Measurements from ENCODE around the gene GSC. TPM values are rescaled to one million over a fixed set of nuclear protein-coding genes. Genes with fewer than 3 reads are reported as not detected.

Gene GSC
- total RNA-seq, 1 donor from 2014 or later: not detected

DNA sequence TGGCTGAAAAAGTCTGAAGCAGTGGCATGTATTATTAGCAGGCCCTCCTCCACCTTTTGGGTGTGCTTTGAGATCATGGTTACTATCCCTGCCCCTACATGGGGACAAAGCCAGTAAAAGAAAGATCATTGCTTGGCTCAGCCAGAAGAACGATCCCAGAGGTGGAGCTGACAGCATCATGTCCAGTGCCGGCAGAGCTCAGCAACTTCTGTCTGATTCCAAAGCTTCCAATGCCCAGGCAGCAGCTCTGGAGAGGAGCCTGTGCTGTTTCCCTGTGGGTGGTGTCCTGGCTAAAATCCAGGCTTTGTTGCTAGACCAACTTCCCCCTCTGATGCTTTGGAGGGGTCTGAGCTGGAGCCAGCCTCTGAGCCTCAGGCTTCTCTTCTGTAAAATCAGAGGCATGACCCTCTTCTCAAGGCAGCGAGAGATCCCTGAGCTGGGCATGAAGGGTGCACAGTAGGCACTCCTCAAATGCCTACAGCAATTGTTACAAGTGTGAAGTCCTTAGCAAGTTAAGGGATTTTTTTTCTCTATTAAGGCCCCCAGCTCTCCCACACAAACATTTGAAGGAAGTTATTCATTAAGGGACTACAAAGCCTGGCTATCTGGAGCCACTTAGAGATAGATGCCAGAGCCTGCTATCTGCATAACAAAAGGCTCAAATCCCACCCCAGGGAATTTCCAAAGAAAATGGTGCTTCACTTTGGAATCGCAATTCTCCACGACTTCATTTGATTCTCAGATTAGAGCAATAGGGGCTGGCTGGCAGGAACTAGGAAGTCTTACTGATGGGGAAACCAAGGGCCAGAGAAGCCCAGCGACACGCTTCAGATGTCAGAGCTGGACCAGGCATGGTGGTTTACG lies 10.9 kb upstream of the GSC start:
- intact Hi-C loops (cut with DNase I): no loop called here
- Histone ChIP-seq H3K4me1 (no peaks in the 10 kb centered on the region), H3K27ac (no peak overlapping the region), H3K4me3 (no peak overlapping the region), H3K9me3 (no peaks in the 10 kb centered on the region), H3K36me3 (no peaks in the 10 kb centered on the region), H3K27me3 (no peaks in the 10 kb centered on the region)
- TF ChIP-seq, protein P1, sequence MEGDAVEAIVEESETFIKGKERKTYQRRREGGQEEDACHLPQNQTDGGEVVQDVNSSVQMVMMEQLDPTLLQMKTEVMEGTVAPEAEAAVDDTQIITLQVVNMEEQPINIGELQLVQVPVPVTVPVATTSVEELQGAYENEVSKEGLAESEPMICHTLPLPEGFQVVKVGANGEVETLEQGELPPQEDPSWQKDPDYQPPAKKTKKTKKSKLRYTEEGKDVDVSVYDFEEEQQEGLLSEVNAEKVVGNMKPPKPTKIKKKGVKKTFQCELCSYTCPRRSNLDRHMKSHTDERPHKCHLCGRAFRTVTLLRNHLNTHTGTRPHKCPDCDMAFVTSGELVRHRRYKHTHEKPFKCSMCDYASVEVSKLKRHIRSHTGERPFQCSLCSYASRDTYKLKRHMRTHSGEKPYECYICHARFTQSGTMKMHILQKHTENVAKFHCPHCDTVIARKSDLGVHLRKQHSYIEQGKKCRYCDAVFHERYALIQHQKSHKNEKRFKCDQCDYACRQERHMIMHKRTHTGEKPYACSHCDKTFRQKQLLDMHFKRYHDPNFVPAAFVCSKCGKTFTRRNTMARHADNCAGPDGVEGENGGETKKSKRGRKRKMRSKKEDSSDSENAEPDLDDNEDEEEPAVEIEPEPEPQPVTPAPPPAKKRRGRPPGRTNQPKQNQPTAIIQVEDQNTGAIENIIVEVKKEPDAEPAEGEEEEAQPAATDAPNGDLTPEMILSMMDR (IDR thresholded peaks at IDR 0.05): no peak
- no peak for DNase-seq (ENCODE audit: low spot score in 2 of 2)

DNA sequence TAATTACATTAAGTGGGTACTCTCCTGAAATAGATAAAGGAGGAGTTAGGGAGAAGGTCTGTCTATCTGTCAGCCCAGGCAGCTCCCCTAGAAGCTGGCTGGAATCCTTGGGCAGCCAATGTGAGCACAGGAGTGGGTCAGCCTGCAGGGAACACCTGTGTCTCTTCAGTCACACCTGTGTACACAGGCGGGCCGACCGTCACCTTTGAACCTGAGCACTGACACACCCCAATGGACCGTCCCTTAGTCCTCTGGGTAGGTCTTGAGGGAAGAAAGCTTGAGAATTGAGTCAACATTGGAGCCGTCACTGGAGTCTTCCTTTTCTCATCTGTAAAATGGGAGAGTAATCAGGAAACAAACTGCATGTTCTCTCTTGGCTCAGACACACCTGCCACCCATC lies 9.8 kb upstream of the GSC start:
- intact Hi-C loops (cut with DNase I): no loop called here
- TF ChIP-seq, protein P1 (IDR thresholded peaks at IDR 0.05): no peak
- Histone ChIP-seq H3K27me3 (no peaks in the 10 kb centered on the region), H3K9me3 (no peaks in the 10 kb centered on the region), H3K36me3 (no peaks in the 10 kb centered on the region), H3K27ac (no peak overlapping the region), H3K4me3 (no peak overlapping the region), H3K4me1 (no peaks in the 10 kb centered on the region)
- DNase-seq (ENCODE audit: low spot score in 2 of 2): no peak

DNA sequence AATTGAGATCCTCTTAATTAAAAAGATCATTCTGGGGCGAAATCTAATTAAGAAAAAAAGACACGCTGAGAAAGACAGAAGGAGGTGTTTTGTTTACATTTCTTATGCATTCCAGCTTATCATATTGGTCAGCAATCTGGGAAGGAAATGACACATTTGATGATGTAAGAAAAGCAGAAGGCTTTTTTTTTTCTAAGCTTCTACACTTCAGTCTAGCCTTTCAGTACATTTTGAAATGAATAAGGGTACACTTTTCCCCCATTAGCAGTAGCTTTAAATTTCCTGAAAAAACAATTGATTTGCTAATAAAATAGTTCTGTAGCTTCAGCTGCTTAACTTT lies 5.9 kb upstream of the GSC start:
- TF ChIP-seq, protein P1 (IDR thresholded peaks at IDR 0.05): no peak
- H3K4me3 ChIP-seq: no peak overlapping the region
- no peaks in the 10 kb centered on the region for H3K9me3 ChIP-seq
- no peaks in the 10 kb centered on the region for H3K4me1 ChIP-seq
- peaks cover 25% of the 10 kb centered on the region for H3K27me3 ChIP-seq
- no peaks in the 10 kb centered on the region for H3K36me3 ChIP-seq
- intact Hi-C loops (cut with DNase I): no loop called here
- no peak overlapping the region for H3K27ac ChIP-seq
- no peak for DNase-seq (ENCODE audit: low spot score in 2 of 2)

DNA sequence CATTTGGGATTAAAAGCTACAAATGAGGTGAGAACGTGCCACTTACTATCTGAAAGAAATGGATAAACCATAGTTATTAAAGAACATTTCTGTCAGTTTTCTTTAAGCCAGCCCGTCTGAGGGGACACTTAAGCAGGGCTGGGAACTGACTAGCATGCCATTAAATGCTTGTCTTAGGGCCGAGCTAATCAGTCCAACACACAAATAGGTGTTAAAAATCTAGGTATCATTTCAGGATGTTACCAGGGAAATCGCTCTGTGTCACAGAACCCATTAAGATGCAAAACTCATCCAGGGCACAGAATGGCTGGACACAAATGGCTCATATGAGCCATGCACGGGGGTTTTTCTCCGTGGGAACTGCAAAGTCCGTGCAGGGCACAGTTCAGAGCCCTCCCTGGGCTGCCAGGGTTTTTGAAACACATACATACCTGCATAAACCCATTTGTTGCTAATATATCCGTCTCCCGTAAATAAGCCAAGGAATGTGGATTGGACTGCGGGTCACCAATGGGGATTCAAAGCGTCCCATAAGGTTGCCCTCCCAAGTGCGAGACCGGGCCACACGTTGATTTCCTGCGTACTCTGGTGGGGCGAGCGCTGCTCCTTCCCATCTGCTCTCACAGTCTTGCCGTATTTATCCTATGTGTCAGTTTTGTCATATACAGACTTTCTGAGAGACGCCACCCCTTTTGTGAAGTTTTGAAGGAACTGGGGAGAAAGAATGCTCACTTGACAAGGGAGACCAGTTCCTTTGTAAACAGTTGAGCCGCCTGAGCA lies 5.4 kb upstream of the GSC start:
- H3K4me1 ChIP-seq: no peaks in the 10 kb centered on the region
- no peaks in the 10 kb centered on the region for H3K36me3 ChIP-seq
- intact Hi-C loops (cut with DNase I): no loop called here
- H3K9me3 ChIP-seq: no peaks in the 10 kb centered on the region
- no peak overlapping the region for H3K4me3 ChIP-seq
- DNase-seq (ENCODE audit: low spot score in 2 of 2): no peak
- no peak overlapping the region for H3K27ac ChIP-seq
- peaks cover 28% of the 10 kb centered on the region for H3K27me3 ChIP-seq
- TF ChIP-seq, protein P1 (IDR thresholded peaks at IDR 0.05): no peak

DNA sequence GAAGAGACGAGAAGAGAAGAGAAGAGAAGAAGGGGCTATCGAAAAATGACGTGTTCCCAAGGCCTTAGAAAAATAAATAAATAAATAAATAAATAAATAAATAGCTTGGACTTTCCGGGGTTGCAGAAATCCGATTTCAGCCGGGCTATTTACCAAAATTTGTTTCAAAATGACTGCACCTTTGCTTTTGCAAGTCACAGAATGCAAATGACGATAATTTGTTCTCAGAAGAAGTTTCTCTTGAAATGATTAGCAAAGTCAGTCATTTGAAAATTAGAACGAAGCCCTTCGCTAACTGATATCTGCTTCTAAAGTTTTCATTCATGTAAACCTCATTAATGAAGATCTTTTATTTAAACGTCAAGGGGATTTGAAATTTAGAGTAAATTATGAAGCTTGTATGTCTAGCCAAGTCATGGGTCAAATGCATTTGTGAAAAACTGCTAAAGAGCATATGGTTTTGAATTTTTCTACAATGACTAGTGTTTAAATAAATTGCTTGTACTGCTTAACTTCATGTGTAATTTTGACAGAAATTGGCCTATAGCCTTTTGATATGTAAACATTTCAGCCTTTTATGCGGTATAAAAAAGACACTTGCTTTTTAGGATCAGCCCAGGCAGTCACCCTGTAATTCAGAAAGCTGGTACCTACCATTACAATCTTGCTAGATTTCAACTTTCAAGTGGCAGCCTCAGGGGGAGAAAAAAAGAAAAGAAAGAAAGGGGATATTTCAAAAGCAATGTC lies 4.6 kb upstream of the GSC start:
- Histone ChIP-seq H3K4me3 (no peak overlapping the region), H3K4me1 (peaks cover 0 to under 1% of the 10 kb centered on the region in 2 donors), H3K27ac (no peak overlapping the region), H3K27me3 (peaks cover 28% of the 10 kb centered on the region), H3K36me3 (no peaks in the 10 kb centered on the region), H3K9me3 (no peaks in the 10 kb centered on the region)
- TF ChIP-seq, protein P1 (IDR thresholded peaks at IDR 0.05): no peak
- DNase-seq (ENCODE audit: low spot score in 2 of 2): no peak
- intact Hi-C loops (cut with DNase I): no loop called here

Data from ascending aorta (tissue), 2 donors.